HL-60 (cell line): Measurements from ENCODE around the gene PPM1A.

Source experiments
- GABPA ChIP-seq: IDR thresholded peaks from 2 replicates; pipeline ENCODE4 v1.6.1; 2012; ENCODE audit warnings: low read depth
- POLR2AphosphoS5 ChIP-seq: IDR thresholded peaks from 2 replicates; pipeline ENCODE4 v1.6.1; 2012; ENCODE audit warnings: low read depth
- TF ChIP-seq, protein P1 (sequence below): IDR thresholded peaks from one replicate; pipeline ENCODE4 v1.5.1; 2011; ENCODE audit warnings: low read length, control low read depth, inconsistent platforms; ENCODE audit not compliant: insufficient read depth
- TF ChIP-seq, protein P2 (sequence below): IDR thresholded peaks from 2 replicates; pipeline ENCODE4 v1.6.1; 2012; ENCODE audit warnings: low read depth; ENCODE audit not compliant: insufficient replicate concordance

DNA sequence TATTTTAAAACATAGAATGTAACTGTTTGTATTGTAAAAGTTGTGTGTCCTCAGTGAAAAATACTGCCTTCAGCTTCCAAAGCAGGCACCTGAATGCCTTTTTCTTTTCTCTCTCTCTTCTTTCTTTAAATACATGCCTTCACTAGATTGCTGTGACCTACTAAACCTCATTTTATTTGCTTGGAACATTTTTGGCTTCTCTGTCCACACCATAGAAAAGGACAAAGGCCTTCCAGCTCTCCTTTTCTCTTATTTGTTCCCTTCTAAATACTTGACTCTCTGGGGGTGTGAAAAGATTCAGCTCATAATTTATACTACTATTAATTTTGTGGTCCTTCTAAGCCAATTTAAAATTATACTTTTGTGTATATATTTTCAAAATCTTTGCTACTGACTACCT lies 38.4 kb downstream of the PPM1A start:
- TF ChIP-seq, protein P1, sequence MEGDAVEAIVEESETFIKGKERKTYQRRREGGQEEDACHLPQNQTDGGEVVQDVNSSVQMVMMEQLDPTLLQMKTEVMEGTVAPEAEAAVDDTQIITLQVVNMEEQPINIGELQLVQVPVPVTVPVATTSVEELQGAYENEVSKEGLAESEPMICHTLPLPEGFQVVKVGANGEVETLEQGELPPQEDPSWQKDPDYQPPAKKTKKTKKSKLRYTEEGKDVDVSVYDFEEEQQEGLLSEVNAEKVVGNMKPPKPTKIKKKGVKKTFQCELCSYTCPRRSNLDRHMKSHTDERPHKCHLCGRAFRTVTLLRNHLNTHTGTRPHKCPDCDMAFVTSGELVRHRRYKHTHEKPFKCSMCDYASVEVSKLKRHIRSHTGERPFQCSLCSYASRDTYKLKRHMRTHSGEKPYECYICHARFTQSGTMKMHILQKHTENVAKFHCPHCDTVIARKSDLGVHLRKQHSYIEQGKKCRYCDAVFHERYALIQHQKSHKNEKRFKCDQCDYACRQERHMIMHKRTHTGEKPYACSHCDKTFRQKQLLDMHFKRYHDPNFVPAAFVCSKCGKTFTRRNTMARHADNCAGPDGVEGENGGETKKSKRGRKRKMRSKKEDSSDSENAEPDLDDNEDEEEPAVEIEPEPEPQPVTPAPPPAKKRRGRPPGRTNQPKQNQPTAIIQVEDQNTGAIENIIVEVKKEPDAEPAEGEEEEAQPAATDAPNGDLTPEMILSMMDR, result no peak
- TF ChIP-seq POLR2AphosphoS5 (no peak), GABPA (no peak)
- TF ChIP-seq, protein P2, sequence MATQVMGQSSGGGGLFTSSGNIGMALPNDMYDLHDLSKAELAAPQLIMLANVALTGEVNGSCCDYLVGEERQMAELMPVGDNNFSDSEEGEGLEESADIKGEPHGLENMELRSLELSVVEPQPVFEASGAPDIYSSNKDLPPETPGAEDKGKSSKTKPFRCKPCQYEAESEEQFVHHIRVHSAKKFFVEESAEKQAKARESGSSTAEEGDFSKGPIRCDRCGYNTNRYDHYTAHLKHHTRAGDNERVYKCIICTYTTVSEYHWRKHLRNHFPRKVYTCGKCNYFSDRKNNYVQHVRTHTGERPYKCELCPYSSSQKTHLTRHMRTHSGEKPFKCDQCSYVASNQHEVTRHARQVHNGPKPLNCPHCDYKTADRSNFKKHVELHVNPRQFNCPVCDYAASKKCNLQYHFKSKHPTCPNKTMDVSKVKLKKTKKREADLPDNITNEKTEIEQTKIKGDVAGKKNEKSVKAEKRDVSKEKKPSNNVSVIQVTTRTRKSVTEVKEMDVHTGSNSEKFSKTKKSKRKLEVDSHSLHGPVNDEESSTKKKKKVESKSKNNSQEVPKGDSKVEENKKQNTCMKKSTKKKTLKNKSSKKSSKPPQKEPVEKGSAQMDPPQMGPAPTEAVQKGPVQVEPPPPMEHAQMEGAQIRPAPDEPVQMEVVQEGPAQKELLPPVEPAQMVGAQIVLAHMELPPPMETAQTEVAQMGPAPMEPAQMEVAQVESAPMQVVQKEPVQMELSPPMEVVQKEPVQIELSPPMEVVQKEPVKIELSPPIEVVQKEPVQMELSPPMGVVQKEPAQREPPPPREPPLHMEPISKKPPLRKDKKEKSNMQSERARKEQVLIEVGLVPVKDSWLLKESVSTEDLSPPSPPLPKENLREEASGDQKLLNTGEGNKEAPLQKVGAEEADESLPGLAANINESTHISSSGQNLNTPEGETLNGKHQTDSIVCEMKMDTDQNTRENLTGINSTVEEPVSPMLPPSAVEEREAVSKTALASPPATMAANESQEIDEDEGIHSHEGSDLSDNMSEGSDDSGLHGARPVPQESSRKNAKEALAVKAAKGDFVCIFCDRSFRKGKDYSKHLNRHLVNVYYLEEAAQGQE, result no peak
